Measurements from ENCODE around the gene GATC. TPM values are rescaled to one million over a fixed set of nuclear protein-coding genes. Genes with fewer than 3 reads are reported as not detected.

The GATC gene
- total RNA-seq, 2 experiments from 2014 or later, result 35.8 to 37.6 TPM

- H3K79me2 ChIP-seq (ENCODE audit: insufficient read depth, low read depth, low read length), result no peaks in the 10 kb centered on the region
- no peak for DNase-seq (ENCODE audit: low spot score)
- intact Hi-C loops (cut with micrococcal nuclease; ENCODE audit: unreplicated experiment), result no loop called here
- H2AFZ ChIP-seq (ENCODE audit: low read length), result no peak overlapping the region
- no peaks in the 10 kb centered on the region for H4K20me1 ChIP-seq (ENCODE audit: insufficient read depth, low read length)
- peaks cover 59% of the 10 kb centered on the region for H3K36me3 ChIP-seq (ENCODE audit: insufficient read depth, low read length)
- no peaks in the 10 kb centered on the region for H3K4me1 ChIP-seq (ENCODE audit: insufficient read depth, low read length, poor library complexity, severe bottlenecking)
- POLR2A ChIA-PET, result interaction anchor here (0.6 kb wide), 1 partner anchor 98 kb away, joined by 4 read pairs; no protein-coding TSS in a partner anchor
- H3K27ac ChIP-seq (ENCODE audit: low read depth, low read length, poor library complexity, severe bottlenecking), result no peak overlapping the region
- no peak for TF ChIP-seq EZH2phosphoT487 (IDR thresholded peaks at IDR 0.05; ENCODE audit: borderline replicate concordance, low read depth, low read length)
- TF ChIP-seq CTCF (conservative IDR thresholded peaks at IDR 0.05; ENCODE audit: low read length), result no peak
- H3K9me2 ChIP-seq (ENCODE audit: insufficient read depth, low read length), result no peaks in the 10 kb centered on the region
- H3K4me2 ChIP-seq (ENCODE audit: low read length), result no peak overlapping the region
- H3K4me3 ChIP-seq (ENCODE audit: low read depth, low read length, poor library complexity, severe bottlenecking), result no peak overlapping the region
- CTCF ChIA-PET (ENCODE audit: unreplicated experiment), result no interaction called here
- no TSS peak for BruUV-seq (replicated peaks)
- no peaks in the 10 kb centered on the region for H3K9me3 ChIP-seq (ENCODE audit: low read length)
These were observed 62.3 kb downstream of the GATC start for GRCh38 chr12:120508537-120508936.

Small RNAs within 50 kb of the gene (small RNA-seq; reads per million reads assigned to genes)
- not detected for gene RF00019

Other genes with a start within 250 kb of the GATC start
- gene RPLP0, start 245.3 kb upstream of the GATC start, total RNA-seq (2014; rRNA removed; shearing (Covaris generic)), result 5,868 and 6,057 TPM in 2 replicates
- gene RPLP0, start 245.3 kb upstream of the GATC start, total RNA-seq (2022), result 2,996 and 3,206 TPM in 2 replicates
- gene PXN, start 180.7 kb upstream of the GATC start, total RNA-seq (2014; rRNA removed; shearing (Covaris generic)), result 5.5 and 8.6 TPM in 2 replicates
- gene PXN, start 180.7 kb upstream of the GATC start, total RNA-seq (2022), result 22.9 and 25.9 TPM in 2 replicates
- gene RNU4-2, start 154.5 kb upstream of the GATC start, total RNA-seq (2014; rRNA removed; shearing (Covaris generic)), result under 0.01 TPM in 1 of 2 replicates, not detected in the other
- 1,646 and 3,315 TPM in 2 replicates for gene RNU4-2, start 154.5 kb upstream of the GATC start, total RNA-seq (2022)
- under 0.01 TPM in 1 of 2 replicates, not detected in the other for gene RNU4-1, start 153.2 kb upstream of the GATC start, total RNA-seq (2014; rRNA removed; shearing (Covaris generic))
- 1,670 and 3,289 TPM in 2 replicates for gene RNU4-1, start 153.2 kb upstream of the GATC start, total RNA-seq (2022)
- 0.54 and 2.1 TPM in 2 replicates for gene SIRT4, start 144.1 kb upstream of the GATC start, total RNA-seq (2014; rRNA removed; shearing (Covaris generic))
- 1.4 and 2.2 TPM in 2 replicates for gene SIRT4, start 144.1 kb upstream of the GATC start, total RNA-seq (2022)
- gene PLA2G1B, start 118.7 kb upstream of the GATC start, total RNA-seq (2014; rRNA removed; shearing (Covaris generic)), result not detected in 2 replicates
- not detected in 2 replicates for gene PLA2G1B, start 118.7 kb upstream of the GATC start, total RNA-seq (2022)
- gene MSI1, start 77.3 kb upstream of the GATC start, total RNA-seq (2014; rRNA removed; shearing (Covaris generic)), result not detected in 2 replicates
- not detected in 2 replicates for gene MSI1, start 77.3 kb upstream of the GATC start, total RNA-seq (2022)
- gene COX6A1, start 8.3 kb upstream of the GATC start, total RNA-seq (2014; rRNA removed; shearing (Covaris generic)), result 543 and 591 TPM in 2 replicates
- gene COX6A1, start 8.3 kb upstream of the GATC start, total RNA-seq (2022), result 449 and 453 TPM in 2 replicates
- gene TRIAP1, start 60 bp upstream of the GATC start, total RNA-seq (2014; rRNA removed; shearing (Covaris generic)), result 23.9 and 28.3 TPM in 2 replicates
- gene TRIAP1, start 60 bp upstream of the GATC start, total RNA-seq (2022), result 25.9 and 26.4 TPM in 2 replicates
- 181 and 203 TPM in 2 replicates for gene SRSF9, start 23.3 kb downstream of the GATC start, total RNA-seq (2014; rRNA removed; shearing (Covaris generic))
- gene SRSF9, start 23.3 kb downstream of the GATC start, total RNA-seq (2022), result 281 and 295 TPM in 2 replicates
- 354 and 400 TPM in 2 replicates for gene DYNLL1, start 49.7 kb downstream of the GATC start, total RNA-seq (2014; rRNA removed; shearing (Covaris generic))
- 296 and 321 TPM in 2 replicates for gene DYNLL1, start 49.7 kb downstream of the GATC start, total RNA-seq (2022)
- 29.4 and 40.9 TPM in 2 replicates for gene COQ5, start 82.7 kb downstream of the GATC start, total RNA-seq (2014; rRNA removed; shearing (Covaris generic))
- gene COQ5, start 82.7 kb downstream of the GATC start, total RNA-seq (2022), result 48.8 and 49.5 TPM in 2 replicates
- gene RNF10, start 87.9 kb downstream of the GATC start, total RNA-seq (2014; rRNA removed; shearing (Covaris generic)), result 52.2 and 66.3 TPM in 2 replicates
- gene RNF10, start 87.9 kb downstream of the GATC start, total RNA-seq (2022), result 150 TPM in 2 replicates
- gene POP5, start 135.0 kb downstream of the GATC start, total RNA-seq (2014; rRNA removed; shearing (Covaris generic)), result 65.8 and 73.4 TPM in 2 replicates
- 61.8 and 61.9 TPM in 2 replicates for gene POP5, start 135.0 kb downstream of the GATC start, total RNA-seq (2022)
- gene CABP1, start 194.2 kb downstream of the GATC start, total RNA-seq (2014; rRNA removed; shearing (Covaris generic)), result 0.18 and 0.79 TPM in 2 replicates
- 2.4 and 3.8 TPM in 2 replicates for gene CABP1, start 194.2 kb downstream of the GATC start, total RNA-seq (2022)
- 69.7 and 74.1 TPM in 2 replicates for gene MLEC, start 240.7 kb downstream of the GATC start, total RNA-seq (2014; rRNA removed; shearing (Covaris generic))
- 82.4 and 101 TPM in 2 replicates for gene MLEC, start 240.7 kb downstream of the GATC start, total RNA-seq (2022)

All from OCI-LY7 (cell line).